ENCODE results near the gene DST.

Gene DST

DNA sequence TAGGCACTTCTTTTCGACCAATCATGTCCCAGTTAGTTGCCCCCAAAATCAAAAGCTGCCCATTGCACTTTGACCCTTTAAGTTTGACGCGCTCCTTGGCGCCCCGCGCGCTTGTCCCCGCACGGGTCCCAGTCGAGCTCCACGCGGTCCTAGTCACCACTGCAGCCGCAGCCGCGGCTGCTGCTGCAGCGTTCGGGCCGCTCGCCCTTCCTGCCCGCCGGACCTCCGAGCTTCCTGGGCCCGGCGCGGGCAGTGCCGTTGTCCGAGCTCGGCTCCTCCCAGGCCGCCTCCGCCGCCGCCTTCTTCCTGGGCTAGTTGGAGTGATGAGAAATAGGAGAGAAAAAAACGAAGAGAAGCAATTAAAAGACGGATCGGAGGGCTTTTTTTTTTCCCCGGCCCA lies 209.6 kb downstream of the DST start:
- DNase-seq (ENCODE audit: low spot score), result no peak

DNA sequence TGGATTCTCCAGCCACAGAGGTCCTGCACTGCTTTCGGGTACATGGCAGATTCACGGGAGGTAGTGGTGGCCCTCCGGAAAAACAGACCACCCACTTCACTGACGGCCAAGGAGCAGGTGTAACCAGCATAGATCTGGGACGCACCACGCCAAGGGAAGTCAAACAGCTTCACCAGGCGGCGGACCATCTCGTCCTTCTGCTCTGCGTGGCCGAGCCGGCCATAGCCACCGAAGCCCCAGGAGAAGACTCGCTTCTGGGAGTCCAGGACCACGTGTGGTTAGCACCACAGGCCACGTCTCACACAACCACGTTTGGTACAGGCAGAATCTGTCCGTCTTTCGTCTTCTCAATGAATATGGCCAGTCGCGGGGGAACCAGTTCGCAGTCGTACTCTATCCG lies 210.5 kb downstream of the DST start:
- DNase-seq (ENCODE audit: low spot score), result no peak

DNA sequence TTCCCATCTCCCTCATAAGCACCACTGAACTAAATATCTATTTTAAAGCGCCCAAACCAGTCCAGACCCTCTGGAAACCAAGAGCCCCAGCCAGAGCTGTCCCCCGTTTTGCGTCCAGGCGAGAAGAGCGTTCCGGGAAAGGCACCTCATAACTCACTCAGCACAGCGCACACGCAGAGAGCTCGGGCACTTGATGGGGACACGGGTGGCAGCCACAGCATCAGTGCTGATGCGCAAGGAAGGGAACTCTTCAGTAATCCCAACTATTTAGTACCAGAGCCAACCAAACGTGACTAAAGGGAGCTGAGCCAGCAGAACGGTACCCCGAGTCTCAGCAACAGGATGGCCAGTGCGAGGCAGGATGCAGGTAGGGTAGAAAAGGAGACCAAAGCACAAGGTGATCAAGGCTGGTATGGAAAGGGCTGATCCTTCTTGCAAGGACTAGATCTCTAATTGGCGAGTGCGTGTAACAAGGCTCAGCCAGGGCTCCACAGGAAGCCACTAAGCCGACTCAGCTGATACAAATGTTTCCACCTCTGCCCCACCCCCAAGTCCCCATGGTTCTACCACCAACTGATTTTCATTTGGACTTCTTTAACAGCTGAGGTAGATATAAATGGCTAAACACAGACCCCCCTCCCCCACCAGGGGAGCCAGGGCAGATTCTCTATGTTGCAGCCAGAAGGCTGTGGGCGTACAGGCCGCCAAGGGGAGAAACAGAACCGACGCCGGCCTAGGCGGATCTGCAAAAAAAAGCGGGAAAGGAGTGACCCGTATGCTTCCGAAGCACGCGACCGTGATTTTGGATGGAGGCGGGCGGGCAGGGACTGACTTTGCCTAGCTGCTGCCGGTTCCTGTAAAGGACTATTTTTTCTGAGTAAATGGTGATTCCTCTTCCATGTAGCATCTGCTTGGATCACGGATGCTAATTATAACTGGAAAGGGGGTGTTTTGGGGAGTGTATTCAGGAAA lies 211.8 kb downstream of the DST start:
- no peak for DNase-seq (ENCODE audit: low spot score)

DNA sequence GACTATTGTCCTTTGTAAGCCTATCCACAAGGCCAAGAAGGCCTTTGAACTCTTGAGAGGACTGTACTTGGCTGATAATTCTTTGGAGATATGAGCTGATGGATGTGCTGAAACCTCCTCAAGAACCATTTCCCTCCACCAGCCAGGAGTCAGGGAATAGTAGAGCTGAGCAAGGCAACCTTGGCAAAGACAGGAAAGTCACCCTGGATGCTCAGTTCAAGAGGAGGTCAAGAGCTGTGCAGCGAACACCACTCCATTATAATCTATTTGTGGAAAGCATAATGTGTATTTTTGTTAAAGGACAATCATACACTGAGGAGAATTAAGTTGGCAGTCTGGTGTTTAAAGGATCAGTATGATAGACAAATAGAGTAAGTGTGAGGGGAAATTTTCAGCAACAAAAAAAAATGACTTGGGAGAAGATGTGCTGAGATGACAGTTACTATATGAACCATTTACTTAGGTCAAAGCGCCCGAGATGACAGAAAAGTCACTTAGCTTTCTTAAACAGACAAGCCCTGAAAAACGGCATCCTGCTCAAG lies 218.1 kb downstream of the DST start:
- no peak for DNase-seq (ENCODE audit: low spot score)

DNA sequence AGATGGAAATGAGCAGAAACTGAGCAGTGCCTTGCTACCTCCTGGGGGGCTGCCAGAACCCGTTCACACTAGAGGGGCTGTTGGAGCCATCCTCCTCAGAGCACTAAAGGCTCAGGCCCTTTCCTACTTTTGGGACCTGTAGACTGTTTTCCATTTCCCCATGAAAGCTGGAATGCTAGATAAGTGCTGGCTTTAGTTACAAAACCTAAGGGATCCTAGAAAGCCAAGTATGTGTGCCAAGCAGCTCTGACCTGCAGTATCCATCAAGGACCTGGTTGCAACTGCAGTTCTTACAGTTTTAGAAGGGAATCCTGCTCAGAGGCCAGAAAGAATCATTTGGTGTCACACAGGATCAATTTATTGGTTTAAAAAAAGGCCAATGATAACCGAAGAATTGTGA lies 218.6 kb downstream of the DST start:
- DNase-seq (ENCODE audit: low spot score), result no peak

DNA sequence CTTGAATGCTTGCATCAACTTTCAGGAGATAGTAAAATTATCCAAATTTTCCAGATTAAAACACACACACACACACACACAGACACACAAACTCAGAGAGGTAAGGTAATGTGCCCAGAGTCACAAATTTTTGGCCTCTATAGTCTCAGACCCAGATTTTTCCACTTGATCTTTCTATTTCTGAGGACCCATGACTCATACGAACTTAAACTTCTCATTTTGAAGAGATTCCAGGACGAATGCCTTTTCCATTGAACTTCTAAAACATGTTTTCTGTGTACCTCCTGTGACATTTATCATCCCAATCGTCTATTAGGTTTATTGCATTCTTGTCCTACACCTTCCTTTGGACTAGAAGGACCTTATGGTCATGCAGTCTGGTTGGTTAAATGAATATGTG lies 222.4 kb downstream of the DST start:
- no peak for DNase-seq (ENCODE audit: low spot score)

DNA sequence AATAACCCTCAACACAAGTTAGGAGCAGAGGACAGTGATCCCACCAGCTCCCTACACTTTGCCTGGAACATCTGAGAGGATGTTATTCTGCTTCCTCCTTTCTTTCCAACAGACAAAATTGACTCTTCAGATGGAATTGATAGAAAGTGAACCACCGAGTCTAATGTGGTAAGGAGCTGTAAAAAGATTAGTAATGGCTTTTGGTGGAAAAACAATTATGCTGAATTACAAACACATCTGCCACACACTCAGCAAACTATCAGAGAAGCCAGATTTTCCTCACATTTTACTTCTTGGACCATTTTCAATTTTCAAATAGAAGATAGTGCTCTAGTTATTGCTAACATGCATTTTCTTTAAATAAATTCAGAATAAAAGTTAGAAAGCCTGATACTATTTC lies 223.5 kb downstream of the DST start:
- DNase-seq (ENCODE audit: low spot score), result no peak

DNA sequence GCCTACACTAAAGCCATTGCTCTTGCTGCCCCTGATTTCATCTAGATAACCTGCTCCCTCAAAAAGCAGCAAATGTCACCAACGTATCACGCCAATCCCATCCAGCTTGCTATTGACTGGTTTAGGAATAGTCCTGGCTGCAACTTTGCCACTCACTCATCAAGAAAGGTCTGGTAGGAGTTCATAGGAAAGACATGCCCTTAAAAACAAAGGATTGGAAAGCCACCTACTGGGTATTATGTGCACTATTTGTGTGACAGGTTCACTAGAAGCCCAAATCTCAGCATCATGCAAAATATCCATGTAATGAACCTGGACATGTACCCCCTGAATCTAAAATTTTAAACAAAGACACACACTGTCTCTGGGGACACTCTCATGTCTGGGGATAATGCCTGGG lies 224.9 kb downstream of the DST start:
- no peak for DNase-seq (ENCODE audit: low spot score)

DNA sequence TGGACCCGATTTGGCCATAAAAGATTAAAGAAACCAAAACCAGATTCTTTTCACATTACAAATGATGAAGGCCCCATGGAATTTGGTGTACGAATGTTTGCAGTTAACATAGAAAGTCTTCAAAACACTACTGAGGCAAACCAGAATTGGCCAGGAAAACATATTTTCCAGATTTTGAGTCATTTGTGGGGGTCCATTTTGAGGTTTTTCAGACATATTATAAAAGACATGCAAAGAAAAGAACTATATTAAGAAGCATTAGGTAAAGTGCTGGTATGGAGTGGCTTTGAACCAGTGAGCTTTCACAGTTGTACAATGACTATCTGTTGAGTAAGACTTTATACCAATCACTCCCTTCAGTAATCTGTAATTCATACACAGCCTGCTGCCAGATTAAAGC lies 226.4 kb downstream of the DST start:
- DNase-seq (ENCODE audit: low spot score), result no peak

DNA sequence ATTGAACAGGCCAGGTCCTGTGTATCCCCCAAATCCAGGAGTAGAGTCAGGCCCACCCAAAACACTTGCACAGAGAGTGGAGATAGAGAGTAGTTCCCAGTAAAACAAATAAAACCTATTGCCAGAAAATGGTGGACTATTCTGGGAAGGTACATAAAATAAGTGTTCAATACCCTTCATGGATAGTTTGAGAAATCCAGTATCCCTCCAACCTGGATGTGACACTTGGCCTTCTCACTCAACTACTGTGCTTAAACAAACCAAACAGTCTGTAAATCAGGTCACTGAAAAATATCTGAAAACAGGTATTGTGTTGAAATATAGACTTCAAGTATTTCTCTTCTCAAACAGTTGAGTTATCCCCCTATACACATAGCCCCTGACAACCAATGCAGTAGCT lies 233.7 kb downstream of the DST start:
- DNase-seq (ENCODE audit: low spot score), result no peak
